Amniotic stem cell (primary cell): ENCODE results near the gene SPANXN4.

Source experiments
- DNase-seq: peaks from one replicate; lab custom pipeline; 2025; lab: John Stamatoyannopoulos, UW

Gene SPANXN4

GRCh38 chrX:143025628-143026027 is at the start of gene SPANXN4:
SPANXN4 (plus strand) TSS chrX:143025928; CDS start chrX:143026015, 87 bp downstream.
- DNase-seq, result no peak

- no peak for DNase-seq
These were observed 48.4 kb upstream of the SPANXN4 start for GRCh38 chrX:142977128-142977914.

GRCh38 chrX:142978130-142978684 is 47.5 kb upstream of the SPANXN4 start:
- DNase-seq, result no peak

- no peak for DNase-seq
These were observed 43.0 kb upstream of the SPANXN4 start for GRCh38 chrX:142982679-142983078.

- DNase-seq, result no peak
These were observed 30.7 kb upstream of the SPANXN4 start for GRCh38 chrX:142994988-142995387.

- no peak for DNase-seq
These were observed 27.1 kb upstream of the SPANXN4 start for GRCh38 chrX:142998447-142999198.

- DNase-seq, result no peak
These were observed 26.5 kb upstream of the SPANXN4 start for GRCh38 chrX:142999199-142999701.

GRCh38 chrX:143002206-143002605 is 23.5 kb upstream of the SPANXN4 start:
- no peak for DNase-seq

GRCh38 chrX:143017272-143017671 is 8.5 kb upstream of the SPANXN4 start:
- DNase-seq, result no peak

- no peak for DNase-seq
These were observed 1.5 kb downstream of the SPANXN4 start for GRCh38 chrX:143027275-143027674.

- DNase-seq, result no peak
These were observed 21.8 kb downstream of the SPANXN4 start for GRCh38 chrX:143047511-143047910.

- no peak for DNase-seq
These were observed 32.4 kb downstream of the SPANXN4 start for GRCh38 chrX:143058120-143058519.

- DNase-seq, result no peak
These were observed 55.5 kb downstream of the SPANXN4 start for GRCh38 chrX:143081231-143081630.

- no peak for DNase-seq
These were observed 56.8 kb downstream of the SPANXN4 start for GRCh38 chrX:143082537-143082936.
